Measurements from ENCODE around the gene ZNF57. TPM values are rescaled to one million over a fixed set of nuclear protein-coding genes. Genes with fewer than 3 reads are reported as not detected.

ZNF57 gene
- total and polyA plus RNA-seq, 2 experiments from 2014 or later = 8.4 to 12.8 TPM

DNA sequence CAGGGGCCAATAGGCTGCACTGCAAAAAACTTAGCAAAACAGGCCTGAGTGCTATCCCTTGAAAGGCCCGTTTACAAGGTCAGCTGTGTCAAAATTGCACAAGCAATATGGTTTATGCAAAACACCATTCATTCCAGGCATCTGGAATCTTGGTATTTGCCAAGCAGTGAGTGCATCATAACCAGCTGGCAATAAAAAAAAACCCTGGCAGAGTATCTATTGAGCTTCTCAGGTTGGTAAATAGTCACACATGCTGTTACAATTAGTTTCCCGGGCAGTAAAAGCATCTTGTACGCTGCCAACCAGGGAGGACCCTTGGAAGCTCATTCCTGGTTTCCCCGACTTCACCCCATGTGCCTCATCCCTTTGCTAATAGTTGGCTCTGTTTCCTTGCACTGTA lies 22.8 kb downstream of the ZNF57 start:
- Histone ChIP-seq H3K4me2 (peak overlapping the region; percentile 12), H3K27ac (peak overlapping the region; percentile 2), H3K4me1 (ENCODE audit: insufficient read depth) (peaks cover 4% of the 10 kb centered on the region), H2AFZ (no peak overlapping the region), H3K4me3 (no peak overlapping the region), H3K79me2 (no peaks in the 10 kb centered on the region), H3K9me2 (replicated peaks; ENCODE audit: insufficient read depth) (no peaks in the 10 kb centered on the region), H3K9me3 (ENCODE audit: low read depth) (no peaks in the 10 kb centered on the region), H3K27me3 (no peaks in the 10 kb centered on the region), H3K36me3 (replicated peaks; ENCODE audit: insufficient read depth, low read depth) (no peaks in the 10 kb centered on the region), H4K20me1 (ENCODE audit: insufficient read depth, poor library complexity, severe bottlenecking) (no peaks in the 10 kb centered on the region)
- 70% methylated on average over 4 of the region's 4 CpGs for WGBS (ENCODE audit: low lambda C conversion rate, missing lambda C conversion rate)
- DNase-seq (ENCODE audit: low spot score) = peak; percentile 52
- TF ChIP-seq, protein P1, sequence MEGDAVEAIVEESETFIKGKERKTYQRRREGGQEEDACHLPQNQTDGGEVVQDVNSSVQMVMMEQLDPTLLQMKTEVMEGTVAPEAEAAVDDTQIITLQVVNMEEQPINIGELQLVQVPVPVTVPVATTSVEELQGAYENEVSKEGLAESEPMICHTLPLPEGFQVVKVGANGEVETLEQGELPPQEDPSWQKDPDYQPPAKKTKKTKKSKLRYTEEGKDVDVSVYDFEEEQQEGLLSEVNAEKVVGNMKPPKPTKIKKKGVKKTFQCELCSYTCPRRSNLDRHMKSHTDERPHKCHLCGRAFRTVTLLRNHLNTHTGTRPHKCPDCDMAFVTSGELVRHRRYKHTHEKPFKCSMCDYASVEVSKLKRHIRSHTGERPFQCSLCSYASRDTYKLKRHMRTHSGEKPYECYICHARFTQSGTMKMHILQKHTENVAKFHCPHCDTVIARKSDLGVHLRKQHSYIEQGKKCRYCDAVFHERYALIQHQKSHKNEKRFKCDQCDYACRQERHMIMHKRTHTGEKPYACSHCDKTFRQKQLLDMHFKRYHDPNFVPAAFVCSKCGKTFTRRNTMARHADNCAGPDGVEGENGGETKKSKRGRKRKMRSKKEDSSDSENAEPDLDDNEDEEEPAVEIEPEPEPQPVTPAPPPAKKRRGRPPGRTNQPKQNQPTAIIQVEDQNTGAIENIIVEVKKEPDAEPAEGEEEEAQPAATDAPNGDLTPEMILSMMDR (IDR thresholded peaks at IDR 0.05; ENCODE audit: poor library complexity) = no peak
- no peak for TF ChIP-seq EZH2 (IDR thresholded peaks at IDR 0.05; ENCODE audit: borderline replicate concordance)
- TF ChIP-seq EZH2phosphoT487 (IDR thresholded peaks at IDR 0.05; ENCODE audit: low read depth, severe bottlenecking, unreplicated experiment) = no peak

DNA sequence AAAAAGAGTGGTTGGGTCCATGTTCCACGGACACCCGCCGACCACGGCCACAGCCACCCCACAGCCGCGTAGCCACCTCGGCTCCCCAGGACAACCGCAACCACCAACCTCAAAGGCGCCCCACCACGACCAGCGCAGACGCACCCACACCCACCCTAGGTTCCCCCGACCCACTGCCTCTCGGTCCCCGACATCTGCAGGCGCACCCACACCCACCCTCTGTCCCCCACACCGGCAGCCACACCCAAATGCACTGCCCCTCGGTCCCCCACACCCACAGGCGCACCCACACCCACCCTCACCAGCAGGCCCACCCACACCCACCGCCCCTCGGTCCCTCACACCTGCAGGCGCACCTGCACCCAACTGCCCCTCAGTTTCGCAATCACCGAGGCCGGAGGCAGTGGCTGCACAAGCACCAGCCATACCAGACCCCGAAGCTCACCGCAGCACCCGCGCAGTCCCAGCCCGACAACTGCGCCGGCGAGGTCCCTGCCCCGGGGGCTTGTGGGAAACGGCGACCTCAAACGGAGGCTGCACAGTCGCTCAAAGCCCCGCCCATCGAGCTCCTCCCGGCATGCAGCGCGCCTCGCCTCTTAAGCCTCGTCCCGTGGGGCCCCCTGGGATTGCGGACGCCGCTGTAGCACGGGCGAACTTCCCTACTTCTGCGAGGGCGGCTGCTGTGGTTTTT lies 25.8 kb downstream of the ZNF57 start:
- no peaks in the 10 kb centered on the region for H3K9me3 ChIP-seq (ENCODE audit: low read depth)
- no peak overlapping the region for H3K4me3 ChIP-seq
- H3K9me2 ChIP-seq (replicated peaks; ENCODE audit: insufficient read depth) = no peaks in the 10 kb centered on the region
- DNase-seq (ENCODE audit: low spot score) = no peak
- WGBS (ENCODE audit: low lambda C conversion rate, missing lambda C conversion rate) = 98% methylated on average over 23 of the region's 53 CpGs
- H4K20me1 ChIP-seq (ENCODE audit: insufficient read depth, poor library complexity, severe bottlenecking) = no peaks in the 10 kb centered on the region
- H3K79me2 ChIP-seq = no peaks in the 10 kb centered on the region
- peaks cover 4% of the 10 kb centered on the region for H3K4me1 ChIP-seq (ENCODE audit: insufficient read depth)
- no peaks in the 10 kb centered on the region for H3K36me3 ChIP-seq (replicated peaks; ENCODE audit: insufficient read depth, low read depth)
- H2AFZ ChIP-seq = no peak overlapping the region
- H3K27ac ChIP-seq = no peak overlapping the region
- TF ChIP-seq EZH2phosphoT487 (IDR thresholded peaks at IDR 0.05; ENCODE audit: low read depth, severe bottlenecking, unreplicated experiment) (no peak), EZH2 (IDR thresholded peaks at IDR 0.05; ENCODE audit: borderline replicate concordance) (no peak)
- TF ChIP-seq, protein P1 (IDR thresholded peaks at IDR 0.05; ENCODE audit: poor library complexity) = no peak
- no peak overlapping the region for H3K4me2 ChIP-seq
- no peaks in the 10 kb centered on the region for H3K27me3 ChIP-seq

DNA sequence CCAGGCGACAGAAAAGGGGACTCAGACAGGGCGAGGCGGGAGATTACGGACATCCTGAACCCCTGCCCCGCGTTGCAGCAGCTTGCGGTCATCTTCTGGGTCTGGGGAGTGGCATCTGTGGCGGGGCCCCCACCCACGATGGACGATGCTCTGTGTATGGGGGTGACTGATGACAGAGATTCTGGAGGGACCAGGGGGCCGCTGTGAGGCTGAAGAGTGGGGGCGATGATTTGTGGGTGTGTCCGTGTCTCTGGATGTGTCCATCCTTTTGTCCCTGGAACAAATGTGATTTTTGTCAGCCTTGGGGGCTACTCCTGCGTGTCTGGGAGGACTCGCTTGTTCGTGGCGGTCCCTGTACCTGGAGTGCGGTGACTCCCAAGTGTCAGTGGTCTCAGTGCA lies 26.3 kb downstream of the ZNF57 start:
- no peak for DNase-seq (ENCODE audit: low spot score)
- H3K4me1 ChIP-seq (ENCODE audit: insufficient read depth) = peaks cover 4% of the 10 kb centered on the region
- WGBS (ENCODE audit: low lambda C conversion rate, missing lambda C conversion rate) = 98% methylated on average over 18 of the region's 18 CpGs
- H3K36me3 ChIP-seq (replicated peaks; ENCODE audit: insufficient read depth, low read depth) = no peaks in the 10 kb centered on the region
- H3K4me2 ChIP-seq = no peak overlapping the region
- TF ChIP-seq EZH2 (IDR thresholded peaks at IDR 0.05; ENCODE audit: borderline replicate concordance) = no peak
- TF ChIP-seq, protein P1 (IDR thresholded peaks at IDR 0.05; ENCODE audit: poor library complexity) = no peak
- TF ChIP-seq EZH2phosphoT487 (IDR thresholded peaks at IDR 0.05; ENCODE audit: low read depth, severe bottlenecking, unreplicated experiment) = no peak
- H3K9me2 ChIP-seq (replicated peaks; ENCODE audit: insufficient read depth) = no peaks in the 10 kb centered on the region
- H3K4me3 ChIP-seq = no peak overlapping the region
- H3K9me3 ChIP-seq (ENCODE audit: low read depth) = no peaks in the 10 kb centered on the region
- no peaks in the 10 kb centered on the region for H3K27me3 ChIP-seq
- no peaks in the 10 kb centered on the region for H3K79me2 ChIP-seq
- no peaks in the 10 kb centered on the region for H4K20me1 ChIP-seq (ENCODE audit: insufficient read depth, poor library complexity, severe bottlenecking)
- H3K27ac ChIP-seq = no peak overlapping the region
- H2AFZ ChIP-seq = no peak overlapping the region
